CD4-positive, alpha-beta memory T cell (primary cell): ENCODE data around the gene ANKMY1. TPM values are rescaled to one million over a fixed set of nuclear protein-coding genes. Genes with fewer than 3 reads are reported as not detected.
A peak's percentile ranks its signal among the peaks of the same experiment; 100 is the strongest.

Experiments
- CTCF ChIA-PET: fragments of 350-600 bp; sonication (Branson Sonifier 250); formaldehyde crosslinking; loops from one replicate; lab custom pipeline; 2021; ENCODE audit warnings: inconsistent platforms; ENCODE audit not compliant: partially characterized antibody; lab: Charles Lee
- POLR2A ChIA-PET: fragments of 350-600 bp; sonication (Branson Sonifier 250); formaldehyde crosslinking; loops from one replicate; lab custom pipeline; 2021; ENCODE audit not compliant: partially characterized antibody; lab: Charles Lee
- DNase-seq, 5 donors: peaks; one replicate each; pipeline versions ENCODE4 v3.0.0 to v3.0.0-alpha.2; 2020 to 2022; ENCODE audit warnings: mixed read lengths in 1 of 5
- H3K27ac ChIP-seq: one replicate; pipeline ENCODE4 v1.7.0; 2013; ENCODE audit warnings: low read depth, low read length
- H3K27me3 ChIP-seq: 2 replicates; pipeline ENCODE4 v1.7.0; 2013; ENCODE audit warnings: mild to moderate bottlenecking, low read length, moderate library complexity; ENCODE audit not compliant: insufficient read depth
- H3K36me3 ChIP-seq: 2 replicates; pipeline ENCODE4 v1.7.0; 2013; ENCODE audit warnings: mild to moderate bottlenecking, low read length, moderate library complexity; ENCODE audit not compliant: insufficient read depth
- H3K4me1 ChIP-seq: 2 replicates; pipeline ENCODE4 v1.7.0; 2013; ENCODE audit warnings: mild to moderate bottlenecking, low read length, moderate library complexity; ENCODE audit not compliant: insufficient read depth
- H3K4me3 ChIP-seq, 2 donors: one replicate each; pipeline ENCODE4 v1.7.0; 2013; ENCODE audit warnings: low read length in 2 of 2, mild to moderate bottlenecking in 1 of 2
- H3K9me3 ChIP-seq, 2 donors: one replicate each; pipeline ENCODE4 v1.7.0; 2013; ENCODE audit warnings: low read length in 2 of 2, control low read depth in 1 of 2; ENCODE audit not compliant: control insufficient read depth in 1 of 2
- H3K27ac Mint-ChIP-seq, 7 donors: one replicate each; pipeline ENCODE4 v1.8.0; 2020 to 2021; ENCODE audit warnings: mixed read lengths in 7 of 7, mild to moderate bottlenecking in 6 of 7, inconsistent platforms in 3 of 7, moderate library complexity in 3 of 7
- H3K27me3 Mint-ChIP-seq, 2 donors: one replicate each; pipeline ENCODE4 v1.8.0; 2020 to 2021; ENCODE audit warnings: mixed read lengths in 2 of 2
- H3K36me3 Mint-ChIP-seq, 2 donors: one replicate each; pipeline ENCODE4 v1.8.0; 2020 to 2021; ENCODE audit warnings: mixed read lengths in 2 of 2, inconsistent platforms in 1 of 2, mild to moderate bottlenecking in 1 of 2
- H3K4me1 Mint-ChIP-seq, 4 donors: one replicate each; pipeline ENCODE4 v1.8.0; 2020 to 2021; ENCODE audit warnings: mixed read lengths in 4 of 4, mild to moderate bottlenecking in 1 of 4
- H3K4me3 Mint-ChIP-seq, 8 donors: one replicate each; pipeline ENCODE4 v1.8.0; 2020 to 2021; ENCODE audit warnings: mixed read lengths in 8 of 8, mild to moderate bottlenecking in 7 of 8, moderate library complexity in 6 of 8, inconsistent platforms in 3 of 8
- H3K9me3 Mint-ChIP-seq, 8 donors: one replicate each; pipeline ENCODE4 v1.8.0; 2020 to 2021; ENCODE audit warnings: mixed read lengths in 8 of 8, mild to moderate bottlenecking in 5 of 8, inconsistent platforms in 3 of 8, moderate library complexity in 1 of 8
- intact Hi-C: fragments of 100-400 bp; cut with micrococcal nuclease; formaldehyde crosslinking; loops from one replicate; pipeline ENCODE4 v1.15.1; 2023
- polyA plus RNA-seq, 2 donors: library from polyadenylated mRNA; unstranded; fragments of 300-500 nt; fragmentation: Illumina TruSeq; gene quantifications; one replicate each; pipeline ENCODE4 v1.2.3, GENCODE V29; 2021
- total RNA-seq, 2 experiments: library from RNA; stranded (reverse); gene quantifications; one replicate each; pipeline ENCODE4 v1.2.3, GENCODE V29; 2021

Gene ANKMY1
- total and polyA plus RNA-seq, 4 experiments from 2014 or later: 9.4 to 84.8 (median 43.3) TPM

DNA sequence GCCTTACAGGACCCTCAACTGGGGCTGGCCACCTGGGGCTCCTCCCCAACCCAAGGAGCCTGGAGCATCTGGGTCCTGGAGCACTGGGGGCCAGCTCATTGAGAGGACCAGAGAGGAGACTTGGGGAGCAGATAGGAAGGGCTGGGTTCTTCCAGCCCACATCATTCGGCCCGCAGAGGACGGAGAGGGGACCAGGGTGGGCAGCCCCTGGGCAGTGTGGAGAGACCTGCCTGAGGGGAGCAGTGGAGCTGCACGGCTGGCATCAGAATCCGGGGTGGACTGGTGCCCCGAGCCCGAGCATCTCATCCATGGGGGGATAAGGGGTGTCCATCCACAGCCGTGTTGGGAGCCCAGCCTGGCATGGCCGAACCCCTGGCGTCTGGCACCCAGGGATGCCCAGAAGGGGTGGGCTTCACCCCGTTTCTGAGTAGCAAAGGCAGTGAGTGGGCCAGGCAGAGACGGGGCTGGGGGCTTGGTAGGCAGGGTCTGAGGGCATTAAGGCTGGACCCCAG, 111.1 kb downstream of the ANKMY1 start:
- POLR2A ChIA-PET: no interaction called here
- H3K27me3 Mint-ChIP-seq: peaks cover 6 to 17% of the 10 kb centered on the region in 2 donors
- DNase-seq: peak in 1 of 5 donors; percentile 22
- no peak overlapping the region for H3K4me3 Mint-ChIP-seq
- Histone ChIP-seq H3K4me3 (no peak overlapping the region), H3K9me3 (no peaks in the 10 kb centered on the region), H3K27ac (no peak overlapping the region), H3K4me1 (no peaks in the 10 kb centered on the region), H3K36me3 (no peaks in the 10 kb centered on the region), H3K27me3 (peaks cover 1% of the 10 kb centered on the region)
- no peaks in the 10 kb centered on the region for H3K9me3 Mint-ChIP-seq
- H3K36me3 Mint-ChIP-seq: no peaks in the 10 kb centered on the region
- CTCF ChIA-PET: no interaction called here
- H3K4me1 Mint-ChIP-seq: peaks cover 0 to 5% (median under 1%) of the 10 kb centered on the region in 4 donors
- intact Hi-C loops: no loop called here
- no peak overlapping the region for H3K27ac Mint-ChIP-seq

DNA sequence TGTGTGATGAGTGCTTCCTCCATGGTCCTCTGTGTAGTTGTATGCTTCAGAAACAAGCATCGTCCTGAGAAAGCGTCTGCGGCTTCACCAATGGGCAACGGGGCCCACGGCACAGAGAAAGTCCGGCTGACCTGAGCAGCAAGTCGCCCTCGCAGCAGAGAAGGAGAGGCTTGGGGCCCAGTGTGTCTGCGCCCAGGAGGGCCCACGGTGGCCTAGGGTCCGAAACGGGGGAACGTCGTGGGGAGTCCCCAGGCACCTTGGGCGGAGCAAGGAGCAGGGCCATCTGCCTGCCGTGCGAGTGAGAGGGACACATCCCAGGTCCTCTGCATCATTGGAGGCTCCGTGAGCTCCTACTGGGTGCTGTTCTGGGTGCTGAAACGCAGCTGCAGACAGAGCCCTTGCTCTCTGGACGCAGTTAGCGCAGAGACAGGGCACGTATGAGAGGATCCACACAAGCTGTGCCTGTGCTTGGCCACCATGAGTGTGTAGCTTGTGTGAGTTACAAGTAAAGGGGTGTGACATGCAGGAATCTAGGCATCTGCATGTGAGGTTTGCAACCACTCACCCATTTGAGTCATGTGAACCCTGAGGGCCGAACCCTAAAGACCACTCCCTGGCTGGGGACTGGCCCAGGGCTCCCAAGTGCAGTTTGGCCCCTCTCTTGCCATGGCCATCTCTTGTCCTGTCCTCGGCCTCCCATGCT, 111.7 kb downstream of the ANKMY1 start:
- DNase-seq: peak in 1 of 5 donors; percentile 9
- peaks cover 6 to 16% of the 10 kb centered on the region in 2 donors for H3K27me3 Mint-ChIP-seq
- no peaks in the 10 kb centered on the region for H3K9me3 Mint-ChIP-seq
- POLR2A ChIA-PET: no interaction called here
- H3K4me3 Mint-ChIP-seq: no peak overlapping the region
- intact Hi-C loops: no loop called here
- CTCF ChIA-PET: no interaction called here
- no peaks in the 10 kb centered on the region for H3K4me1 ChIP-seq
- H3K9me3 ChIP-seq: no peaks in the 10 kb centered on the region
- H3K4me1 Mint-ChIP-seq: peaks cover 0 to 5% (median 0%) of the 10 kb centered on the region in 4 donors
- no peaks in the 10 kb centered on the region for H3K36me3 ChIP-seq
- no peak overlapping the region for H3K27ac ChIP-seq
- no peak overlapping the region for H3K4me3 ChIP-seq
- no peaks in the 10 kb centered on the region for H3K36me3 Mint-ChIP-seq
- H3K27me3 ChIP-seq: no peaks in the 10 kb centered on the region
- H3K27ac Mint-ChIP-seq: no peak overlapping the region

DNA sequence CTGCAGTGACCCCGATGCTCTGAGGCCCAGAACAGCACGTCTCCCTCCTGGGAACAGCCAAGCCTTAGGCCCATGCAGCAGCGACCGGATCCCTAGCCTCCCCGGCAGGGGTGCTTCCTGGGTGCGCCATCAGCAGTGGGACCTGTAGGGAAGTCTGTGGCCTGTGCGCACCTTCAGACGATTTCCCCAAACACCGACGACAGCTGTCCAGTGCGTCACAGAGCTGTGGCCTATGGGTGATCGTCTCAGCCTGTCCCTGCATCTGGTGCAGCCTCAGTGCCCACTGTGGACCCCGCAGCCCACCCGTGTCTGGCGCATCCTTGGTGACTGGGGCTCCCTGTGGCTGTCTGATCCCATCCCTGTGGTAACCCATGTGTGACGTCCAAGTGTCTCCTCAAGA, 113.3 kb downstream of the ANKMY1 start:
- peaks cover 0 to under 1% (median 0%) of the 10 kb centered on the region in 4 donors for H3K4me1 Mint-ChIP-seq
- H3K4me3 ChIP-seq: no peak overlapping the region
- H3K27me3 Mint-ChIP-seq: peaks cover 1 to 3% of the 10 kb centered on the region in 2 donors
- no peaks in the 10 kb centered on the region for H3K9me3 Mint-ChIP-seq
- H3K9me3 ChIP-seq: no peaks in the 10 kb centered on the region
- ChIA-PET CTCF (no interaction called here), POLR2A (no interaction called here)
- H3K27ac Mint-ChIP-seq: no peak overlapping the region
- intact Hi-C loops: no loop called here
- H3K36me3 ChIP-seq: no peaks in the 10 kb centered on the region
- H3K4me1 ChIP-seq: no peaks in the 10 kb centered on the region
- H3K27me3 ChIP-seq: no peaks in the 10 kb centered on the region
- no peak overlapping the region for H3K4me3 Mint-ChIP-seq
- peak in 1 of 5 donors; percentile 22 for DNase-seq
- no peak overlapping the region for H3K27ac ChIP-seq
- no peaks in the 10 kb centered on the region for H3K36me3 Mint-ChIP-seq

DNA sequence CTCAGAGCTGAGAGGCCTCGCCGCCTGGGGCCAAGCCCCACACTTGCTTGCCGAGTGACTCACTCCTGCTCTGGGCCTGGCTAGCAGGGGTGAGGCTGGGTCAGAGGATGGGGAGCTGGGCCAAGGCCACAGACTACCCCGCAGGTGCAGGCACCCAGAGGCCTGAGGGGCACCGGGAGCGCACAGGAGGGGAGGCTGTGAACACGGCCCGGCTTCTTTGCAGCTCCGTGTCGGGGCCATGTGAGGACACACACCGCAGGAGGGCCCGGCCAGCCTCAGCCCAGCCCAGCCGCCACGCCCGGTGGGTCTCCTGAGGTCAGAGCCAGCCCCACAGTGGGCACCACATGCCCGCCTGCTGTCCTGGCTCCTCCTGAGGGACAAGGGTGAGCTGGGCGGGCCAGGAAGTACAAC, 113.9 kb downstream of the ANKMY1 start:
- no peak overlapping the region for H3K4me3 ChIP-seq
- no peaks in the 10 kb centered on the region for H3K9me3 ChIP-seq
- DNase-seq: peak in 1 of 5 donors; percentile 34
- H3K27ac Mint-ChIP-seq: no peak overlapping the region
- CTCF ChIA-PET: no interaction called here
- H3K4me1 ChIP-seq: no peaks in the 10 kb centered on the region
- no peak overlapping the region for H3K27ac ChIP-seq
- no peaks in the 10 kb centered on the region for H3K36me3 ChIP-seq
- no peak overlapping the region for H3K4me3 Mint-ChIP-seq
- H3K36me3 Mint-ChIP-seq: no peaks in the 10 kb centered on the region
- no peaks in the 10 kb centered on the region for H3K9me3 Mint-ChIP-seq
- intact Hi-C loops: no loop called here
- no peaks in the 10 kb centered on the region for H3K27me3 ChIP-seq
- POLR2A ChIA-PET: no interaction called here
- H3K4me1 Mint-ChIP-seq: no peaks in the 10 kb centered on the region
- H3K27me3 Mint-ChIP-seq: peaks cover 0 to 3% of the 10 kb centered on the region in 2 donors

DNA sequence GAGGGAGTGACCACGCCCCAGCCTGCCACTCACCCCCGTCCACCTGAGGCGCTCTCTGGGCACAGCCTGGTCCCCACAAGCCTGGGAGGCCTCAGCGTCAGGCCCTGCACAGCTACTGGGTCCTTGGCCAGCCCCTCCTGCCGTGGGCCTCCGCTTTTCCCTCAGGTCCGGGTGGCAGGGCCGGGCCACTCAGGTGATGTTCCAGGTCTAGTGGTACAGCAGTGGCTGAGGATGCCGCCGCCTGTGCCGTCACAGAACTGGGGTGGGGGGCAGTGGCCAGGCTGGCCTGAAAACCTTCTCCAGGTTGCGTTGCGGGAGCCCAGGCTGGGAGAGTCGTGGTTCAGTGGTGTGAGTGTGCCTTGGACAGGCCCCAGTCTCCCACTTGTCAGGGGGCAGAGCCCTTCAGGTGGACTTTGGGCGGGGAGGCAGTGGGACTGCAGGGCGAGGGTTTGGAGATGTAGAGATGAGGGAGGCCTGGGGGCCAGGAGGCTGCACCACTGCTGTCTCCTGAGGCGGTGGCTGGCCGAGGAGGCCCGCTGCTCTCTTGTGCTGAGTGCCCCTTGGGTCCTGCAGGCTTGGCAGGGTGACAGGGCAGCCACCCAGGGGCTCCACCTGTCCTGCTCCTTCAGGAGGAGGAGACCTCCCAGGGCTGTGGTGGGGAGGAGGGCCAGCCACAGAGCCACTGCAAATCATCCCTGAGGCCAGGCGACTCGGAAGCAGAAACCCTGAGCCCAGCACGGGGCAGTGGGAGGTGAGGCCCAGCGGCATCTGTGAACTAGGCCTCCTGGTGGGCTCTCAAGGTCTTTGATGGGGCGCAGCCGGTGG, 114.7 kb downstream of the ANKMY1 start:
- no peak overlapping the region for H3K27ac ChIP-seq
- ChIA-PET POLR2A (no interaction called here), CTCF (interaction anchor here (1.6 kb wide), 1 partner anchor 210 kb away, joined by 6 read pairs; no protein-coding TSS in a partner anchor)
- no peak overlapping the region for H3K4me3 Mint-ChIP-seq
- intact Hi-C loops: no loop called here
- no peaks in the 10 kb centered on the region for H3K9me3 Mint-ChIP-seq
- H3K27me3 ChIP-seq: no peaks in the 10 kb centered on the region
- no peaks in the 10 kb centered on the region for H3K36me3 Mint-ChIP-seq
- H3K4me3 ChIP-seq: no peak overlapping the region
- H3K36me3 ChIP-seq: no peaks in the 10 kb centered on the region
- H3K4me1 Mint-ChIP-seq: peaks cover 0 to 4% (median 0%) of the 10 kb centered on the region in 4 donors
- H3K27me3 Mint-ChIP-seq: peaks cover 0 to 3% of the 10 kb centered on the region in 2 donors
- H3K4me1 ChIP-seq: peaks cover 2% of the 10 kb centered on the region
- no peaks in the 10 kb centered on the region for H3K9me3 ChIP-seq
- peak in 1 of 5 donors; percentile 21 for DNase-seq
- H3K27ac Mint-ChIP-seq: no peak overlapping the region

DNA sequence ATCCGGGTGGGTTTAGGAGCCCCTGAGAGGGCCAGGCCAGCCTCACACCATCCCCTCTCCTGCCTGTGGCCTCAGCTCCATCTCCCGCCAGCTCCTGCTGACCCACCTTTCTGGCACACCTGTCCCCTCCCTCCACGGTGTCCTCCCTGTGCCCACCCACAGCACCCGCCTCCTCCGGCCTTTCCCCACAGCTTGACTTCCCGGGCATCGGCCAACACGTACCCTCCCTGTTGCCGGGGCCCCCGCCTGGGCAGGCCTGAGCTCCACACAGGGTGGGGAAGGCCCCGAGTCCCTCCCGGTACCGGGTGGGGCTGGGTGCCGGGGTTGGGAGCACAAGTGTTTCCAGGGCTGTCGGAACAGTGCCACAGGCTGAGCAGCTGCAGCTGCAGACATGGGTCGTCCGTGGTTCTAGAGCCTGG, 115.8 kb downstream of the ANKMY1 start:
- peaks cover 4% of the 10 kb centered on the region for H3K4me1 ChIP-seq
- H3K27me3 Mint-ChIP-seq: peaks cover 4 to 8% of the 10 kb centered on the region in 2 donors
- ChIA-PET CTCF (interaction anchor here (1.6 kb wide), 1 partner anchor 209 kb away, joined by 6 read pairs; no protein-coding TSS in a partner anchor), POLR2A (no interaction called here)
- no peaks in the 10 kb centered on the region for H3K36me3 ChIP-seq
- H3K27me3 ChIP-seq: peaks cover 4% of the 10 kb centered on the region
- H3K27ac Mint-ChIP-seq: no peak overlapping the region
- DNase-seq: peak in 1 of 5 donors; percentile 13
- no peak overlapping the region for H3K4me3 ChIP-seq
- no peak overlapping the region for H3K27ac ChIP-seq
- H3K36me3 Mint-ChIP-seq: no peaks in the 10 kb centered on the region
- H3K9me3 ChIP-seq: no peaks in the 10 kb centered on the region
- H3K4me3 Mint-ChIP-seq: no peak overlapping the region
- intact Hi-C loops: no loop called here
- no peaks in the 10 kb centered on the region for H3K9me3 Mint-ChIP-seq
- H3K4me1 Mint-ChIP-seq: peaks cover 2 to 13% (median 4%) of the 10 kb centered on the region in 4 donors
